Measurements from ENCODE around the gene TBC1D22A. TPM values are rescaled to one million over a fixed set of nuclear protein-coding genes. Genes with fewer than 3 reads are reported as not detected.

Gene TBC1D22A
- total and polyA plus RNA-seq, 2 experiments from 2014 or later = 15.3 to 19.8 TPM

- no peak for TF ChIP-seq CTCF (IDR thresholded peaks at IDR 0.05; ENCODE audit: poor library complexity)
- TF ChIP-seq EZH2phosphoT487 (IDR thresholded peaks at IDR 0.05; ENCODE audit: low read depth, severe bottlenecking, unreplicated experiment) = no peak
- no peak for TF ChIP-seq EZH2 (IDR thresholded peaks at IDR 0.05; ENCODE audit: borderline replicate concordance)
- Histone ChIP-seq H4K20me1 (ENCODE audit: insufficient read depth, poor library complexity, severe bottlenecking) (no peaks in the 10 kb centered on the region), H3K27me3 (no peaks in the 10 kb centered on the region), H2AFZ (no peak overlapping the region), H3K4me1 (ENCODE audit: insufficient read depth) (peaks cover 21% of the 10 kb centered on the region), H3K4me3 (no peak overlapping the region), H3K79me2 (no peaks in the 10 kb centered on the region), H3K27ac (no peak overlapping the region), H3K36me3 (replicated peaks; ENCODE audit: insufficient read depth, low read depth) (no peaks in the 10 kb centered on the region), H3K4me2 (no peak overlapping the region), H3K9me3 (ENCODE audit: low read depth) (no peaks in the 10 kb centered on the region), H3K9me2 (replicated peaks; ENCODE audit: insufficient read depth) (no peaks in the 10 kb centered on the region)
- DNase-seq (ENCODE audit: low spot score) = no peak
- 96% methylated on average over 20 of the region's 20 CpGs for WGBS (ENCODE audit: low lambda C conversion rate, missing lambda C conversion rate)
Measured at GRCh38 chr22:47036936-47037485, 274.6 kb downstream of the TBC1D22A start.

GRCh38 chr22:47038206-47038835 is 275.9 kb downstream of the TBC1D22A start:
- TF ChIP-seq EZH2phosphoT487 (IDR thresholded peaks at IDR 0.05; ENCODE audit: low read depth, severe bottlenecking, unreplicated experiment) = no peak
- H3K36me3 ChIP-seq (replicated peaks; ENCODE audit: insufficient read depth, low read depth) = no peaks in the 10 kb centered on the region
- DNase-seq (ENCODE audit: low spot score) = no peak
- no peaks in the 10 kb centered on the region for H3K9me3 ChIP-seq (ENCODE audit: low read depth)
- peaks cover 13% of the 10 kb centered on the region for H3K4me1 ChIP-seq (ENCODE audit: insufficient read depth)
- H3K4me3 ChIP-seq = no peak overlapping the region
- H4K20me1 ChIP-seq (ENCODE audit: insufficient read depth, poor library complexity, severe bottlenecking) = no peaks in the 10 kb centered on the region
- H3K27me3 ChIP-seq = no peaks in the 10 kb centered on the region
- no peak overlapping the region for H2AFZ ChIP-seq
- H3K4me2 ChIP-seq = no peak overlapping the region
- no peaks in the 10 kb centered on the region for H3K9me2 ChIP-seq (replicated peaks; ENCODE audit: insufficient read depth)
- 82% methylated on average over 18 of the region's 18 CpGs for WGBS (ENCODE audit: low lambda C conversion rate, missing lambda C conversion rate)
- no peak overlapping the region for H3K27ac ChIP-seq
- no peaks in the 10 kb centered on the region for H3K79me2 ChIP-seq

- H3K27me3 ChIP-seq = no peaks in the 10 kb centered on the region
- no peaks in the 10 kb centered on the region for H3K9me3 ChIP-seq (ENCODE audit: low read depth)
- no peak overlapping the region for H3K4me3 ChIP-seq
- no peak overlapping the region for H2AFZ ChIP-seq
- DNase-seq (ENCODE audit: low spot score) = no peak
- peaks cover 1% of the 10 kb centered on the region for H4K20me1 ChIP-seq (ENCODE audit: insufficient read depth, poor library complexity, severe bottlenecking)
- no peaks in the 10 kb centered on the region for H3K36me3 ChIP-seq (replicated peaks; ENCODE audit: insufficient read depth, low read depth)
- no peak overlapping the region for H3K27ac ChIP-seq
- H3K9me2 ChIP-seq (replicated peaks; ENCODE audit: insufficient read depth) = no peaks in the 10 kb centered on the region
- no peak for TF ChIP-seq CTCF (IDR thresholded peaks at IDR 0.05; ENCODE audit: poor library complexity)
- no peak for TF ChIP-seq EZH2 (IDR thresholded peaks at IDR 0.05; ENCODE audit: borderline replicate concordance)
- TF ChIP-seq EZH2phosphoT487 (IDR thresholded peaks at IDR 0.05; ENCODE audit: low read depth, severe bottlenecking, unreplicated experiment) = no peak
- H3K4me2 ChIP-seq = no peak overlapping the region
- WGBS (ENCODE audit: low lambda C conversion rate, missing lambda C conversion rate) = 84% methylated on average over 5 of the region's 5 CpGs
- H3K4me1 ChIP-seq (ENCODE audit: insufficient read depth) = peaks cover 13% of the 10 kb centered on the region
- H3K79me2 ChIP-seq = no peaks in the 10 kb centered on the region
Measured at GRCh38 chr22:47039356-47039755, 276.9 kb downstream of the TBC1D22A start.

- TF ChIP-seq EZH2phosphoT487 (IDR thresholded peaks at IDR 0.05; ENCODE audit: low read depth, severe bottlenecking, unreplicated experiment) (no peak), EZH2 (IDR thresholded peaks at IDR 0.05; ENCODE audit: borderline replicate concordance) (no peak), CTCF (IDR thresholded peaks at IDR 0.05; ENCODE audit: poor library complexity) (no peak)
- no peak overlapping the region for H2AFZ ChIP-seq
- WGBS (ENCODE audit: low lambda C conversion rate, missing lambda C conversion rate) = 97% methylated on average over 25 of the region's 25 CpGs
- H3K9me2 ChIP-seq (replicated peaks; ENCODE audit: insufficient read depth) = no peaks in the 10 kb centered on the region
- H3K4me2 ChIP-seq = no peak overlapping the region
- H3K27ac ChIP-seq = no peak overlapping the region
- no peaks in the 10 kb centered on the region for H3K9me3 ChIP-seq (ENCODE audit: low read depth)
- peaks cover 4% of the 10 kb centered on the region for H4K20me1 ChIP-seq (ENCODE audit: insufficient read depth, poor library complexity, severe bottlenecking)
- peaks cover 13% of the 10 kb centered on the region for H3K4me1 ChIP-seq (ENCODE audit: insufficient read depth)
- no peak overlapping the region for H3K4me3 ChIP-seq
- no peak for DNase-seq (ENCODE audit: low spot score)
- no peaks in the 10 kb centered on the region for H3K27me3 ChIP-seq
- H3K79me2 ChIP-seq = no peaks in the 10 kb centered on the region
- H3K36me3 ChIP-seq (replicated peaks; ENCODE audit: insufficient read depth, low read depth) = no peaks in the 10 kb centered on the region
Measured at GRCh38 chr22:47040486-47041270, 278.2 kb downstream of the TBC1D22A start.
